ENCODE results near the gene SRBD1.

GRCh38 chr2:45396671-45397070 lies 214.4 kb downstream of the SRBD1 start:
- TF ChIP-seq CTCF (IDR thresholded peaks at IDR 0.05 in 2 of 3, conservative IDR thresholded peaks at IDR 0.05 in 1 of 3; ENCODE audit: borderline replicate concordance in 1 of 3, insufficient read depth in 1 of 3, low read depth in 2 of 3, low read length in 2 of 3) (no peak), YY1 (IDR thresholded peaks at IDR 0.05; ENCODE audit: extremely low read depth, insufficient replicate concordance, low read depth, low read length) (no peak), SP1 (IDR thresholded peaks at IDR 0.05; ENCODE audit: low read depth) (no peak), POLR2AphosphoS5 (IDR thresholded peaks at IDR 0.05; ENCODE audit: low read depth, low read length) (no peak), RAD21 (IDR thresholded peaks at IDR 0.05; ENCODE audit: low read depth) (no peak), SIN3A (IDR thresholded peaks at IDR 0.05; ENCODE audit: low read depth) (no peak), POLR2A (IDR thresholded peaks at IDR 0.05; ENCODE audit: borderline replicate concordance, extremely low read depth, insufficient read depth, insufficient read length) (no peak), ZNF274 (IDR thresholded peaks at IDR 0.05; ENCODE audit: low read depth, low read length) (no peak), CEBPB (IDR thresholded peaks at IDR 0.05; ENCODE audit: low read depth) (no peak), ZBTB33 (IDR thresholded peaks at IDR 0.05; ENCODE audit: extremely low read depth, insufficient replicate concordance, low read length) (no peak)

All from HCT116 (cell line).